Stimulated activated CD4-positive, alpha-beta T cell treated with anti-CD3 and anti-CD28 coated beads, Interleukin-4, amount 100 ng/mL, for 1 hour (primary cell): ENCODE data around the gene PPP1R3G.

Experiments used
- DNase-seq: peaks from one replicate; pipeline ENCODE4 v3.0.0-alpha.2; 2020

The PPP1R3G gene

DNA sequence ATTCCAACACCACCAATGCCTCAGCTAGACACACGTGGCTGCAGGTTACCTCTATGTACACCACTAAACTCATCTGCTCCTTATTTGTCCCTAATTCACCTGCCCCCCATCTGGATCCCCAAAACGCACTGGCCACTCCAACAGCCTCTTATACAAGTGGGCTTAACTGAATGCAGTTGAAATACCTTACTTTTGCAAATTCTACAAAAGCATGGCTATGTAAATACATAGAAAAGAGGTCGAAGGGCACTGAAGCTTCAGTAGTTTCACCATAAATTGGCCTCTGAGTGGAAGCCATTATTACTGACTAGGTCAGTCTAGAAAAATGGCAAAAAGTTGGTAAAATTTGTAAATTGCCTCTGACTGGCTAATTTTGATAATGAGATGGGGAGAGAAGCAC, 11.1 kb upstream of the PPP1R3G start:
- no peak for DNase-seq

DNA sequence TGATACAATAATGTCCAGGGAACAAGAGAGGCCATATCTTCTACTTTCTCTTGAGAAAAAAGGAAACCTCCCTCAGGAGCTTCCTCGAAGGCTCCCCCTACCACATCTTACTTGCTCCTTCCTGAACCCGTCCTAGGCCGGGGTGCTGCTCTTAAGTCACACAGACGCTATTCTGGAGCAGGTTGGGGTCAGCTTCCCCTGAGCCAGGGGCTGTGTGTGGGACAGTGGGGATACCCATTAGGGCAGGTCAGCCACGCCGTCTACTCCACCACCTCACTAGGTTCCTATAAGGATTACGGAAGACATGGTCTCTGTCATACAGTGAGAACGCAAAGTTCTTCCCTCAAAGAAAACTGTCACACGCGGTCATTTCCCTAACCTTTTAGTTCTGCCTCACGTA, 8.2 kb upstream of the PPP1R3G start:
- no peak for DNase-seq

DNA sequence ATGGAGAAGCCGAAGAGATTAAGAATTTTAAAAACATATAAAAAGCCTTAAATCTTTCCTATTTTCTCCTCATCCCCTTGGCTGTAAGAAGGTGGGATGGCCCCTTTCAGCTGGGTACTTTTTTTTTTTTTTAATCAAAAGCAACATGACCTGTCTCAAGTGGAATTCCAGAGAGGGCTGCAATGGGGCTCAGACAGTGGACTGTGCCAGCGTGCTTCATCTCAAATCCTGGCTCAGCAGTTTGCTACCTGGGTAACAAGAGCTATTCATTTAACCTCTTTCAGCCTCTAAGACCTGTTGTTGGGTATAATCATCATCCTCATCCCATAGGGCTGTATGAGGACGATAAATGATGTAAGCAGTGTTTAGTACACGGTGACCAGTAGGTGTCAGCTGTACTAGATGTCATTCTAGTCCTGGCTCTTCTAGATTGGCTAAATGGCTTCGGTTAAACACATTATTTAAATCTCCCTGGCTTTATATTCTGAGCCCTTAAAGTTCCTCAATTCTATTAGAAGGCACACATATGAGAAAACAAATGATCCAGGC, 6.9 kb upstream of the PPP1R3G start:
- no peak for DNase-seq

DNA sequence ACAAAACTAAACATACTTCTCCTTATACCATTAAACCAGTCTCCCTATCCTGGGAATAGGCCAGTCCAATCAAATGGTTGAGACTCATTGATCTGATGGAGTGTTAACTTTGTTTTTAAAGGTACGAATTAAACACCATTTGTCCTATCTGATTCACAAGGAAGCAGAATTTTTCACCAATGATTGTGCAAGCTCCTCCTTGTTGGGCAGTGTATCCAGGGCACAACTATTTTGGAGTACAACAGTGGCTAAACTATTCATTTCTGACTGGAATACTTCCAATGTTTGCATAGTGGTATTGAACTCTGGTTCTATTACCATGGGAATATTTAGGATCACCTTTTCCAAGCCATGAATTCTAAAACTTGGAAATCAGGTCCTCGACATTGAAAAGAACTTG, 5.4 kb upstream of the PPP1R3G start:
- DNase-seq: no peak

DNA sequence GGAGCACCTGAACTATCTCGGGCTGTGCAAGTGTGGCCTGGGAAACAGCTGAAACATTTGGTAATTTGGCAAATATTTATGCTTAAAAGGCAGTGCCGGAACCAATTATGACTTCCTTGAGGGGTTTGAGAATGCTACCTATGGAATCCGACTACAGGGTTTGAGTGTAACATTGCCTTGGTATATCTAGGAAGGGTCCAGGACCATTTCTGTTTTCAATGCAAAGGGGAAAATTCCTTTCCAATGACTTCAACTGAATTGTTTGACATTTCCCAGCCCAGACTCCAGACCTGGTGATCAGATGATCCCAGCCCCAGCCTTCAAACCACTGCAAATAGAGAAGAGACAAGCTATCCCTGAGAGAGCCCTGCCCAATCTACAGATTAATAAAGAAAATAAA, 4.6 kb upstream of the PPP1R3G start:
- DNase-seq: no peak

DNA sequence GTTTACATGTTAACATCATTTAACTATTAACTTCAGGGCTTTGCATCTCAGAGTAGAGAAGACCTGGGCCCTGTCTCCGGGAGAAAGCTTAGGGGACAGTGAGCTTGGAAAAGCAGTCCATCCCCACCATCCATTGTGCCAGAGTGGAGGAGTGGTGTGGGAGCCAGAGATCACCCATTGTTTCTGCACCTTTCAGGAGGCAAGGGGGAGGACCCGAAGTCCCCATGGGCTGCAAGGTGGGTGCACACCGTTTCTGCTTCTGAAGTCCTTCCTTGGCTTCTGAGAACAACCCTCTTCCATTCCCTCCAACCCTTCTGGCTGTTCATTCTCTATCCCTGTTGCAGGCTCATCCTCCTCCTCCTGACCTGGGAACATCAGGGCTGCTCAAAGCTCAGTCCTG, 4.0 kb upstream of the PPP1R3G start:
- no peak for DNase-seq

DNA sequence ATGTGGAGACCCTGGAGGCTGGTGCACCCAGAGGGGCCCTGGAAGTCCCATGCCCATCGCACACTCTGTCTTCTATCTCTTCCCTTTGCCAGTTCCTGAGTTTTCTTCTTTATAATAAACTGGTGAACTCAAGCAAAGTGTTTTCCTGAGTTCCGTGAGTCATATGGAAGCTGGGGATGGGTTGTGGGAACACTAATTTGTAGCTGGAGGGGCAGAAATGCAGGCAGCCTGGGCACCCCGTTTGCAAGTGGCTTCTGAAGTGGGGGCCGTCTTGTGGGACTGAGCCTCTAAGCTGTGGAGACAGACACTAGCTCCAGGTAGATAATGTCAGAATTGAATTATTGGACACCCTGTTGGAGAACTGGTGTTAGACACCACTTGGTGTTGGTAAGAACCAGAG, 3.2 kb upstream of the PPP1R3G start:
- no peak for DNase-seq

DNA sequence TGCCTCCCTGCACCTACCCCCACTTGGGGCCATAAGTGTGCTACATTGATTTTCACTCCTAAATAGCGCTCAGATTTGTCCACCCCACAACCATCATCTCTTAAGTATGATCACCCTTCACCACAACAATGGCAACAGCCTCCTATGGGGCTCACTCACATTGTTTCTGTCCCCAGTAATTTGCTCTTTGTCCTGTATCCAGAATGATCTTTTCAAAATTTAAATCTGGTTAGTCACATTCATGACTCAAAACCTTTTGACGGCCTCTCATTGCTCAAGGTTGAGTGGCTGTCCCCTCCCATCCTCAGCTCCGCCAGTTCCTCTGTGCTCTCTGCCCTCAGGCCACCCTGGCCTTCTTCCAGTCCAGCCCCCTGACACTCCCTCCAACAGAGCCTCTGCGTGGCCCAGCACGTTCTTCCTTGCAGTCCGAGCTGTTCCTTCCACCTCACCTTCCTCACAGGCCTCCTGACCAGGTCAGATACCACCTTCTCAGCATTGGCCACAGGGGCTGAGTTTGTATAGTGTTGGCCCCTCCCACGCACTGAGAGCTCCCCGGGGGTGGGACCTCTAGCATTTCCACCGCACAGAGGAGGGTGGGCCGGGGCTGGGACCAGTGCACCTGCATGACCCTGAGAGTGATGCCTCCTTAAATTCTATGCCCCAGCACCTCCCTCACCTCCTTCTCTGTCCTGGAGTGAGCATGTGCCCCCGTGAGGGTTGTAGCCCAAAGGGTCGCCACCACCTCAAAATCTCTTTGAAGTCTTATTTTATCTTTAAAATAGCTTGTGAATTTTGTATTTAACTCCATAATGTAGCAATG, 2.4 kb upstream of the PPP1R3G start:
- DNase-seq: no peak

DNA sequence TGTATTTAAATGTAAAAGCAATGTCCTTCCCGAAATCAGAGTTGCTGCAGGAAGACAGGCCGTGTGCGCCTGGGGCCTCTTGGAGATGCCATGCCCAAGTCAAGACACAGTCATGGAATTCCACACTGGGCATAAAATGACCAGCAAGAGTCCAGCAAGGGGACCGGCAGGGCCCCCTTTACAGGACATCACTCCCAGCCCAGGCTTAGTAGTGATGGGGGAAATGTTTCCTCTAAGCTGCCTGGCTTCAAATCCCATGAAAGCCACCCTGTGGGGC, 1.9 kb upstream of the PPP1R3G start:
- no peak for DNase-seq

DNA sequence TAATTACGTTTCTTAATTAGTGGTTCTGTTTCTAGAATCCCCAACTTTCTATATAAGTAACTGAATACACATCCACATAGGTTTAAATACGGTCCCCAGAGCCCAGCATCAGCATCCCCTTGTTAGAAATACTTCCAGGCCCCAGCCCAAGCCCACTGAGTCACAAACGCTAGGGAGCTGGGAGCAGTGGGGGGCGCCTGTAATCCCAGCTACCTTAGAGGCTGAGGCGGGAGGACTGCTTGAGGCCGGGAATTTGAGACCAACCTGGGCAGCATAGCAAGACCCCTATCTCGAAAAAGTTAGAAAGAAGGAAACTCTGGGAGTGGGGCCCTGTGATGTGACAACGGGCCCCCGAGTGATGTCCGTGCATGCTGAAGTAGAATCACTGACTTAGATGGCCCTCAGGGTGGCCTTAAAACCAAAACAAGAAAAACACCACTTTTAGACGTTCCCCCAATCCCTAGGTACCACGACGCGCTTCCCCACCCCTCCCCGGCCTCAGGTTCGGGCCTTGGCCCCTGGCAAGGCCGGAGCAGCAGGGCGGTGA, 1.3 kb upstream of the PPP1R3G start:
- no peak for DNase-seq

DNA sequence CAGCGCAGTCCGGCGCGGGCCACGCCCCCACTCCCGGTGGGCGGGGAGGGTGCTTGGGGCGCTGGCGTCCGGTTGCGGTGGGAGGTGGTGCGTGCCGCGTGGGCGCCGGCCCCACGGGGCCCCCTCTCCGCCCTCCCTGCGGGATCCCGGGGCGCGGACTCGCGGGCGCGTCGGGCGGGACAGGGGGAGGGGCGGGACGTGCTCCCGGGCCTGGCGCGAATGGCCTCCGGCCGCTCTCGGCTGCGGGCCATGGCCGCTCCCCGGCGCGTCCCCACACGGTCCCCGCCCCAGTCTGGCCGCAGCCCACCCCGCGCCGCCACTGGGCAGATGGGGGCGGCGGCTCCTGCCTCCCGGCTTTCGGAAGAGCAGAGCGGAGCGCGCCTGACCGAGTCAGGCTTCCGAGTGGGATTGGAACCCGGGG, 771 bp upstream of the PPP1R3G start:
- no peak for DNase-seq

DNA sequence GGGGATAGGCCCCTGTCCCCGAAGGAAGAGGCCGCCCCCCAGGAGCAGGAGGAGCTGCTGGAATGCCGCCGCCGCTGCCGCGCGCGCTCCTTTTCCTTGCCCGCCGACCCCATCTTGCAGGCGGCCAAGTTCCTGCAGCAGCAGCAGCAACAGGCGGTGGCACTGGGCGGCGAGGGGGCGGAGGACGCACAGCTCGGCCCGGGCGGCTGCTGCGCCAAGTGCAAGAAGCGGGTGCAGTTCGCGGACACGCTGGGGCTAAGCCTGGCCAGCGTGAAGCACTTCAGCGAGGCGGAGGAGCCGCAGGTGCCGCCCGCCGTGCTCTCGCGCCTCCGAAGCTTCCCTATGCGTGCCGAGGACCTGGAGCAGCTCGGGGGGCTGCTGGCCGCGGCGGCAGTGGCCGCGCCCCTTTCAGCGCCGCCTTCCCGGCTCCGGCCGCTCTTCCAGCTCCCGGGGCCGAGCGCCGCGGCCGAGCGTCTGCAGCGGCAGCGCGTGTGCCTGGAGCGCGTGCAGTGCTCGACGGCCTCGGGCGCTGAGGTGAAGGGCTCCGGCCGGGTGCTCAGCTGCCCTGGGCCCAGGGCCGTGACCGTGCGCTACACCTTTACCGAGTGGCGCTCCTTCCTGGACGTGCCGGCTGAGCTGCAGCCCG, 630 bp downstream of the PPP1R3G start:
- DNase-seq: no peak

DNA sequence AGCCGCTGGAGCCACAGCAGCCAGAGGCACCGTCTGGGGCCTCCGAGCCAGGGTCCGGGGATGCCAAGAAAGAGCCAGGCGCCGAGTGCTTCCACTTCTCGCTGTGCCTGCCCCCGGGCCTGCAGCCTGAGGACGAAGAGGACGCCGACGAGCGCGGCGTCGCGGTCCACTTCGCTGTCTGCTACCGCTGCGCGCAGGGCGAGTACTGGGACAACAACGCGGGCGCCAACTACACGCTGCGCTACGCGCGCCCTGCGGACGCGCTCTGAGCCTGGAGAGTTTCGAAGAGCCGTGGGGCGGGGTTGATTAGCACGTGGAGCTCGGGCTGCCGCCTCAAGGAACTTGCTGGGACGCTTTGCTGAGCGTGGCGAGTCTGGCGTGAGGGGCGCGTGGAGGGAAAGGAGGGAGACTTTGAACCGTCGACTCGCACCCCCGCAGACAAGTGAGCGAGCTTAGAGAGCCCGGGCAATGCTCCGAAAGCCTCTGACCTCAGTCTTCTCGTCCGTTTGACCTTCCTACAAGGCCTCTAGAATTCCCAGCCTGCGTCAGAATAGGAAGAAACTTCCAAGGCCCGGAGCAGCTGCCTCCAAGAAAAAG, 1.3 kb downstream of the PPP1R3G start:
- no peak for DNase-seq

DNA sequence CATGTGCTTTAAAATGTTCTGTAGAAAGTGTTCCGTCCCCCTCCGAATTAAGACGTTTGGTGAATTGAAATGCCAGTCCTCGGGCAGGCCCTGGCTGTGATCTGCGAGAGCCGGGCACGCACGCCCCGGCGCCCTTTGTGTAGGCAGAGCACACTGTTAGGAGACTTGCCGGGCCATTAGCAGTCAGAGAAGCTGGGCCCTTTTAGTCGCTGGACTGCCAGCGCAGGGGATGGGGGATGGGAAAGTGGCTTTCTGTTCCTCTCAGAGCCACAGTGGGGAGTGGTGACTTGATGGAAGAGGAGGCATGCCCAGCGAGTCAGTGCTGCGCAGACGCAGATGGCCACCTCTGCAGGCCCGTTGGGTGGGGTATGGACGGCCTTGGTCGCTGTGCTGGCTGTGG, 2.2 kb downstream of the PPP1R3G start:
- DNase-seq: no peak

DNA sequence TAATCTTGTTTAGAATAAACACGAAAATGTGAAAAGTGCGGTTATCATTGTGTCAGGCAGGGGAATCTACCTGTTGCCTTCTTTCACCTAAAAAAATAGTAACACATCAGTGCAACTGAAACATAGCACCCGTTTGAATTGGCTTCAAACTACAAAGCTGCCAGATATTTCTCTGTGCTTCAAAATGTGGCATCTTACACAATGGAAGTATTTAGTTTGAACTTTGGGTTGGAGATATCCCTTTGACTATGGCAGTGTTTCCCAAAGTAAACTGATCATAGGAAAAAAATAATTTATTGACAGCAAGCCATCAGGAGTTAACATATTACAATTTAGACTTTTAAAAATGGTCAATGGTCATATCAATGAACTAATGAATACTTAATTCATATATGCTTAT, 3.6 kb downstream of the PPP1R3G start:
- no peak for DNase-seq

DNA sequence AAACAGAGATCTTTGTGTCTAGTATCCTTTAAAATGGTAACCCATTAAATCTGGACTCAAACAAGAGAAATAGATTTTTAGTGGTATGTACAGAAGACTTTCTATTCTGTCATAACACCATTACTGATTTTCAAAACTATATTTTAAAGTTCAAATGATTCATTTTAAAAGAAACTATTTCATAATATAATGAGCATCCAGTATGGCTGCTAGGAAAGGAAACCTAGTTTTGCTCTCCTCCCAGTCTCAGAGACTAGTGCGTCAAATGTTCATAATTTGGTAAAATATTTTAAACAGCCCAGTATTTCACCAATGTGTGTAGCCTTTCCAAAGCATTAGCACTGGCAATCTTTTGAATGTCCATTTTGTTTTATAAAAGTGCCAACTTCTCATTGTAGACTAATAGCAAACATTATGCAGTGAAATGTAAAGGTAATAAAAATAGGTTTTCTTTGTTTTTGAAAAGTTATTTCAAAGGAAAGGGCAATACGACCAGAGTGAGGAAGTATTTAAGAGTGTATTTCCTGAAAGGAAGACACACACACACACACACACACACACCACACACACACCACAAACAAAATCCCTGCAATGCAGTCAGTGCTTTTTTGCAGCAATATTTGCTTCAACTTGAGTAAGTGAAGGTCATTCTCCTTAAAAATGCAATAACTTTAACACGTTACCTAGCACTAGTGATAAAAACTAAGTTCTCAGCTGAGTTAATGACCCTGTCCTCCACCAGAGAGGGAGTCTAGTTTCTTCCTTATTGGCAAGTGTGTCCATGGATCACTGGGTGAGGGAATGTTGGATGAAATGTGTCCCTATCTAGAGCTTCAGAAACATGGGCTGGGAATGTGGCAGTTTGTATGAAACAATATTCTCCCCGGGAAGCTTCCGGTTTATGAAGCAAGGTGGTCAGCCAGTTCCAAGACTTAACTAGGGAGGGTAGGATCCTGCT, 4.6 kb downstream of the PPP1R3G start:
- DNase-seq: no peak

DNA sequence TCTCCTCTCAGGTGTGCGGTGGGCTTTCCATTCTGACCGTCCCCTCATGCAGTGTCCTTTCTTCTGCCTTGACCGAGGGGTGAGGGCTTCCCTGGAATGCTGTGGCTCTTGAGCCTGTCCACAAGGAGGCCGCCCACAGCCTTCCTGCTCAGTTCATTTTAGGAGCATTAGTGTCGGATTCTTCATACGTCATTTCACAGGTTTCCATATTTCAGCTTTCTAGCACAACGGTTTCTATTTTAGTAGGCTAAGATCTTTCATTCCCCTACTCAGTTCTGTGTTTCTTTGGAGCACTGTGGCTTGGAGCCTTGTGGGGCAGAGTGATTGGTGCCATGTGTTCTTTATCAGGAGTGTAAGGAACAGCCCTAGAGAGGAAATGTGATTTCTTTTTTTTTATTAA, 5.5 kb downstream of the PPP1R3G start:
- DNase-seq: no peak

DNA sequence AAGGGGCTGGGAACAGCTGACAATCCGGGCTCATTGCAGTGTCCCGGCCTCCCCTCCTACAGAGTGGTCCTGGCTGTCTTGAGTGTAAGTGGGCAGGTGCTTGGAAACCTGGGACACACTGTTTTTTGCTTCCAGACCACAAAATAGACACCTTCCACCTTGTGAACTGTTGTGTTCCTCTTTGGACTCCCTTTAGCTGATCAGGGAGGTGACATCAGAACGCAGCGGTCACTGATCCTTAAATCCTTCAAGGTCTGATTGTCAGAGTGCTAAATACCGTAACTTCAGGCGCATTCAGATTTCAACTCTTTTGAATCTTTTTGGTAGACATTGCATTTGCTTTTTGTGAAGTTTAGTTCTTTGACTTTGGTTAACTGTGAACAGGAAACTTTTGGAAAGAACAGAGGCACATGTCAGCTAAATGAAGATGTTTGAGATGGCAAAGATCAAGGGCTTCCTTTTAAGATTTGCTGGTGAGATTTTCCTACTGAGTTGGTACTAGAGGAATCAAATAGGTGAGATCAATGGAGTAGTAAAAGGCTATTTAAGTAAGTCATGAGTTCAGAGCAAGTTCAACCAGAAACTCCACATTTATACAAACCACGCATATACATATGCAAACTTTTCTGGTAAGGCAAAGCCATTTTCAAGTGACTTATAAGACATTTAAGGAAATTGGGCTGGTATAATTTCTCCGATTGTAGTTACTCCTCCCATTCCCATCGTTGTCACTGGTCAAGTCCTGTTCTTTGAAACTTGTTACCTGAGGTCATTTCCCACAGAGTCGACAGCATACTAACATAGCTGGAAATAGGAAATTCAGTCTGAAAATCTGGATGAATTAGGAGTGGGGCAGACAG, 6.3 kb downstream of the PPP1R3G start:
- no peak for DNase-seq

DNA sequence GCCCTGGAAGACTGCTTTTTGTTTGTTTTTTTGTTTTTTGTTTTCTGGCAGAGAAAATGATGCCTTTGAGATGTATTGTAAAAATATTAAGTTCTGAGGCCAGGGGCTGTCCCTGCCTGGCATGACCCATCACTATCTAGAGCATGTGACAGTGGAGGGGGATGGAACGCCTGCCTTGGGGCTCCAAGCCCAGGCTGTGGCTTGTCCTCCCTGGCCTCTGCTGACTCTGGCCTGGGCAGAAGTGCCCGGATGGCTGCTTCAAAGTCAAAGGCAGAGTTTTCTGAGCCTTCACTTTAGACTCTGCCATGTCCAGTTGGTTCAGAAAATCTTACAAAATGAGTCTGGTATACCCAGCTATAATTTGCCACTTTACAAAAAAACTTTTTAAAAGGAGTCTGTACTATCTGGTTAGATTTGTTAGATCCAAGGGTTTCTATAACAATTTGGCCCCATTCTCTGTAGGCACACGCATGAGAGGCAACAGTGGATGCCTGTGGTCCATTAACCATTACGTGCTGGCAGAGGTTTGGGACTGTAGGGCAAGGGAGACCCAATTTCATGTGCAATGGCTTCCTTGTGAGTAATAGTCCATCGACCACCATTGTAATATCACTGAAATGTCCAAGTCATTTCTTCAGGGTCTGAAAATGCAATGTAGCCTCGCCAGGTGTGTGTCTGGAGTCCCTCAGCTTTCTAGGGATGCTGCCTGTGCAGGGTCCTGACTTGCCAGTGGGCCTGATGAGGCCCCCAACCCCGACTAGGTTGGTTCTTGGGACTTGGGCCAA, 8.3 kb downstream of the PPP1R3G start:
- no peak for DNase-seq

DNA sequence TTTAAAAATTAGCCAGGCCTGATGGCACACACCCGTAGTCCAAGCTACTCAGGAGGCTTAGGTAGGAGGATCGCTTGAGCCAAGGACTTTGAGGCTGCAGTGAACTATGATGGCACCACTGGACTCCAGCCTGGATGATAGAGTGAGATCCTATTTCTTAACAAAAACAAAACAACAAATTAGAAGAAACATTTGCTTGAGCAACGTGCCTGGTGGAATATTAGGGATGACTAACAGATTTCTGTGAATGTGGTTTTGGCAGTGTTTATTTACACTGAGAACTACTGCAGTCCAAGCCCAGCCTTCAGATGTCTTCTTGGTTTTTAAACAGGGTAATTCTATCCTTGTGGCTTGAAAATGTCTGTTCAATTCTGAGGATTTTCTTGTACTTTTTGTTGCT, 9.2 kb downstream of the PPP1R3G start:
- no peak for DNase-seq

DNA sequence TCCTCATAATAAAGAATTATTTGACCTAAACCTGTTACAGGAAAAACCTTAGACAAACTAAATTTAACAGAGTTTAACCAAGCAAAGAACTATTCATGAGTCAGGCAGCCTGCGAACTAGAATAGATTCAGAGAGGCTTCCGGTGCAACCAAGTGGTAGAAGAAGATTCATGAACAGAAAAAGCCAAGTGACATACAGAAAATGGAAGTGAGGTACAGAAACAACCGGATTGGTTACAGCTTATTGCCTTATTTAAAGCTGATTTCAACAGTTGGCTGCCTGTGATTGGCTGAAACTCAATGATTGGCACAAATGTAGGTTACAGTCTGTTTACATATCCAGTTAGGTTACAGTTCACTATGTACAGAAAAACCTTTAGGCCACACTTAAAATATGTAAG, 10.1 kb downstream of the PPP1R3G start:
- DNase-seq: no peak
